Epithelial cell of umbilical artery (primary cell): Measurements from ENCODE around the gene FNIP2. TPM values are rescaled to one million over a fixed set of nuclear protein-coding genes. Genes with fewer than 3 reads are reported as not detected.

Experiments used
- total RNA-seq: library from RNA; depleted of rRNA; stranded (reverse); fragments of >200 nt; gene quantifications from 2 replicates; pipeline ENCODE4 v1.2.3, GENCODE V29; 2014

The FNIP2 gene
- 8.1 and 29.8 TPM in 2 replicates for total RNA-seq

DNA sequence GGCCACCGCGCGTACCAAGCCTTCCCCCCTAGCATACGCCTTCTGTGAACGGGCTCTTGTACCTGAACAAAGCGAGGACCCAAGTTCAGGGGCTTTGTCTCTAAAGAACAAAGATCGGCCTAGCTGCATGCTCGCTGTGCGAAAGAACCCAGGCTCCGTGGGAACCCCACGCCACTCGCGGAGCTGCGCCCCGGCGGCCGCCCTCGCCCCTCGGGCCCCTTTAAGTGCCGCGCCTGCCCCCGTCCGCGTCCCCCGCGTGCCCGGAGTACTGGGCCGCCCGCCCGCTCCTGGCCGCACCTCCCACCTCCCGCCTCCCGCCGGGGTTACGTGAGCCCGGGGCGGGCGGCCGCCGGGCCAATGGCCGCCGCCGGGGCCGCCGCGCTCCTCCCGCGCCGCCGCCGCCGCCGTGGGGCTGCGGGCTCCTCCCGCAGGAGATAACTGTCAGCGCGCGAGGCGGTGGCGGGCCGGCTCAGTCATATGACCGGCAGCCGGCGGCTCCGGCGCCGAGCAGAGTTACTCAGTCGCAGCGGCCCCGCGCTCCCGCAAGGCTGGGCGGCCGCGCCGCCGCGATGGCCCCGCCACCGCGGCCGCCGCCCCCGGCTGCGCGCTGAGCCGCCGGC lies at the start of gene FNIP2:
FNIP2 (plus strand) TSS at position 472 of the 620 bp plus-strand sequence. CDS start 187 bp downstream, outside the sequence.

DNA sequence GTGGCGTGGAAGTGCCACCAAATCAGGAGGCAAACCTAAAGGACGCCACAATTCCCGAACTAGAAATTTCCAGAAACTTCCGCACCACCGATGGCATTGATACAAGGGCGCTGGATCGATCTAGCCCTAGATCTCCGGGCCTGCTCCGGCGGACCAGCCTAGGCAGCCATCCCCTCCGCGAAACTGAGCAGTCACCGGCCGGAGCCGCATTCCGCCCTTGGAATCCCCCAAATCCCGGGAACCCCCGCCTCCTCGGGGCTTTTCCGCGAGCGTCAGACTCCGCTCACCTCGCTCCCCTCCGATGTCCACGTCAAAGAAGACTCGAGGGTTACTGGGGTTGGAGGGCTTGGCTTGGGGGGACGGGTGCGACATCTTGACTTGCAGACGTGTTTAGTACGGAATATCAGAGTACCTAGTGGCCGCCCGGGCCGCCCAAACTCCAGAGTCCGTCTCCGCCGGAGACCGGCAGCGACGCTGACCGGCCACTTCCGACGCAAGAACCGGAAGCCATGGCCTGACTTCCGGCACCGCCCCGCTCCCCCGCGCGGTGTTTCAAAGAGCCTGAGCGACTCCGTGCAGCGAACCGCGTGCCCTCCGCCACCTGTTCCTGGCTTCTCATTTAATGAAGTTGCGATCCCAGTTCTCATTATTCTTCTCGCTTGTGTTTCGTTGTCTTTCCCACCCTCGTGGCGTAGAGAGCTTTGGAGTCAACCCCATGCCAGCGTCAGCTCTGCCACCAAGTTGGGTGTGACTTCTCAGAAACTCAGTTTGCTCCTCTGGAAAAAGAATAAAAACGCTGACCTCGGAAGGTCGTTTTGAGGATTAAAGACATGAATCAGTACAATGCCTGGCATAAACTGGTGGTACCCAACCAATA lies 45.7 kb upstream of the FNIP2 start, which contains the start of gene PPID:
PPID (minus strand) TSS at position 480 of the 877 bp plus-strand sequence; CDS start at position 372, 108 bp downstream.

Other genes with a start within 250 kb of the FNIP2 start
- gene RXFP1, start 247.1 kb upstream of the FNIP2 start, total RNA-seq = 0.15 TPM in 1 of 2 replicates, not detected in the other
- 13.6 and 20.4 TPM in 2 replicates for gene C4orf46, start 97.1 kb upstream of the FNIP2 start, total RNA-seq
- 18.2 and 28.6 TPM in 2 replicates for gene ETFDH, start 96.7 kb upstream of the FNIP2 start, total RNA-seq
- 27.9 and 38.9 TPM in 2 replicates for gene PPID, start 45.6 kb upstream of the FNIP2 start, total RNA-seq